SU-DHL-6 (cell line): ENCODE measurements around the gene SERPINA12.
A peak's percentile ranks its signal among the peaks of the same experiment; 100 is the strongest.

Experiments
- H2AFZ ChIP-seq: fragments of 200-600 bp; sonication (generic); 2 replicates; pipeline ENCODE4 v1.6.1; 2014; ENCODE audit warnings: low read depth, mild to moderate bottlenecking, moderate library complexity, mixed read lengths, antibody characterized with exemption, low read length; ENCODE audit not compliant: severe bottlenecking
- H3F3A ChIP-seq: fragments of 200-600 bp; shearing (Covaris generic); 2 replicates; pipeline ENCODE4 v1.6.0; 2016; ENCODE audit warnings: antibody characterized with exemption, mild to moderate bottlenecking; ENCODE audit not compliant: insufficient read depth
- H3K27ac ChIP-seq: fragments of 200-600 bp; sonication (generic); 2 replicates; pipeline ENCODE4 v1.5.1; 2016; ENCODE audit warnings: low read depth, mild to moderate bottlenecking, low read length, moderate library complexity, mixed read lengths
- H3K27me3 ChIP-seq: fragments of 200-600 bp; sonication (generic), shearing (Covaris generic); 2 replicates; pipeline ENCODE4 v1.6.0; 2014; ENCODE audit warnings: mild to moderate bottlenecking, low read length
- H3K36me3 ChIP-seq: fragments of 200-600 bp; sonication (generic); 2 replicates; pipeline ENCODE4 v1.6.1; 2014; ENCODE audit warnings: mild to moderate bottlenecking, low read length, mixed read lengths
- H3K4me2 ChIP-seq: fragments of 300-600, 200-600 bp; shearing (Covaris generic), sonication (generic); 2 replicates; pipeline ENCODE4 v1.6.0; 2014; ENCODE audit warnings: low read length, low read depth, mild to moderate bottlenecking; ENCODE audit not compliant: poor library complexity, severe bottlenecking
- H3K4me3 ChIP-seq: fragments of 200-600 bp; sonication (generic); 2 replicates; pipeline ENCODE4 v1.5.1; 2014; ENCODE audit warnings: antibody characterized with exemption, low read length, mild to moderate bottlenecking, mixed read lengths; ENCODE audit not compliant: insufficient read depth, poor library complexity, severe bottlenecking
- H3K79me2 ChIP-seq: fragments of 200-600 bp; sonication (generic); 2 replicates; pipeline ENCODE4 v1.6.1; 2014; ENCODE audit warnings: mild to moderate bottlenecking, low read length, moderate library complexity; ENCODE audit not compliant: insufficient read depth
- H3K9ac ChIP-seq: fragments of 200-600 bp; sonication (generic); 2 replicates; pipeline ENCODE4 v1.7.0; 2014; ENCODE audit warnings: mild to moderate bottlenecking, low read length
- H3K9me2 ChIP-seq: fragments of 200-600 bp; sonication (generic); replicated peaks from 2 replicates; pipeline ENCODE4 v1.6.1; 2014; ENCODE audit warnings: low read length; ENCODE audit not compliant: insufficient read depth
- H3K9me3 ChIP-seq: fragments of 200-600 bp; sonication (generic); 2 replicates; pipeline ENCODE4 v1.6.1; 2014; ENCODE audit warnings: low read length, mixed read lengths; ENCODE audit not compliant: insufficient read depth
- H4K20me1 ChIP-seq: fragments of 200-600 bp; sonication (generic); 2 replicates; pipeline ENCODE4 v1.6.1; 2014; ENCODE audit warnings: low read depth, mild to moderate bottlenecking, antibody characterized with exemption, low read length, moderate library complexity, mixed read lengths
- EZH2phosphoT487 ChIP-seq: fragments of 200-600 bp; sonication (generic), shearing (Covaris generic); conservative IDR thresholded peaks from 2 replicates; pipeline ENCODE4 v1.6.1; 2018; ENCODE audit warnings: mild to moderate bottlenecking, antibody characterized with exemption, low read length, moderate library complexity, mixed read lengths
- TF ChIP-seq, protein P1 (sequence below): fragments of 200-600 bp; sonication (generic); IDR thresholded peaks from one replicate; pipeline ENCODE4 v1.5.1; 2017; ENCODE audit warnings: antibody characterized with exemption, mild to moderate bottlenecking, low read length, moderate library complexity; ENCODE audit not compliant: insufficient read depth, poor library complexity, severe bottlenecking

Gene SERPINA12

DNA sequence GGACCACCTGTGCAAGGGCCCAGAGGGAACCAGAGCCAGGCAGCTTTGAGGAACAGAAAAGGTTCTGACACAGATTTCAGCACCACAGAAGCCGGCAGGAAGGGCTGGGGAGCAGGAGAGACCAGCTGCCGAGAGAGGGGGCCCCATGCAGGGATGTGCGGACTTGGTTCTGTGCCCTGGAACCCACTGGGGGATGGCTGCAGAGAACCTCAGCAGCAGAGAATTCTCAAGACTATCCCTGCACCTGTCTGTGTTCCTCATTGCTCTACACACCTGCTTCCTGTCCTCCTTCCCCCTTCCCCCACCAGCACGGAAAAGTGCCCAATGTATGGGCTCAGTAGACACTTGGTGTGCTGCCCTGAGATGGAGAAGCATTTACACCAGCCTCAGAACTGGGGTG is 36.4 kb downstream of the SERPINA12 start:
- H3K9ac ChIP-seq: peak overlapping the region; percentile 80
- peaks cover 48% of the 10 kb centered on the region for H3K79me2 ChIP-seq
- peak overlapping the region; percentile 59 for H3K4me2 ChIP-seq

DNA sequence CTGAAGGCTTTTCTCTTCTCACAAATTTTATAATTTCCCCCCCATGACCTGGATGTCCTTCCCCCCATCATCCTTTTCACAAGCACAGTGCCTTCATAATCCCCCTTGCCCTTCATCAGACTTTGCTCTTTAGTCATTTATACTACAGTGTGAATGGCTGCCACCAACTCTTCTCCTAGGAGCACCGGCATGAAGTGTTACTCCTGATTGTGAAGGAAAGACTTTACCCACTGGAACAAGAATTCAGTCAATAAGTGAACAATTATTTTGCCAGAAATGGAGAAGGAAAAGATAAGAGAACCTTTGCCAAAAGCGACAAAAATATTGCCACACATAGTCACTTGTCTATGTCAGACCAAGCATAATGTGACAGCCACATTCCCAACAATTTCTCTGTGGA is 38.2 kb downstream of the SERPINA12 start:
- no peaks in the 10 kb centered on the region for H3K9me3 ChIP-seq
- H3F3A ChIP-seq: peaks cover 25% of the 10 kb centered on the region; the same call in 1 of the 2 replicates
- no peak overlapping the region for H3K4me3 ChIP-seq
- peak overlapping the region; percentile 59 for H3K4me2 ChIP-seq
- peaks cover 50% of the 10 kb centered on the region for H3K79me2 ChIP-seq
- no peak overlapping the region for H3K9ac ChIP-seq
- H4K20me1 ChIP-seq: no peaks in the 10 kb centered on the region
- 0 out of 2 replicates have a peak, but pooled peaks cover 16% of the 10 kb centered on the region for H3K36me3 ChIP-seq
- no peaks in the 10 kb centered on the region for H3K27me3 ChIP-seq
- H3K27ac ChIP-seq: peak overlapping the region; percentile 99; the same call in 1 of the 2 replicates
- H3K9me2 ChIP-seq: no peaks in the 10 kb centered on the region
- no peak overlapping the region for H2AFZ ChIP-seq
- TF ChIP-seq, protein P1, sequence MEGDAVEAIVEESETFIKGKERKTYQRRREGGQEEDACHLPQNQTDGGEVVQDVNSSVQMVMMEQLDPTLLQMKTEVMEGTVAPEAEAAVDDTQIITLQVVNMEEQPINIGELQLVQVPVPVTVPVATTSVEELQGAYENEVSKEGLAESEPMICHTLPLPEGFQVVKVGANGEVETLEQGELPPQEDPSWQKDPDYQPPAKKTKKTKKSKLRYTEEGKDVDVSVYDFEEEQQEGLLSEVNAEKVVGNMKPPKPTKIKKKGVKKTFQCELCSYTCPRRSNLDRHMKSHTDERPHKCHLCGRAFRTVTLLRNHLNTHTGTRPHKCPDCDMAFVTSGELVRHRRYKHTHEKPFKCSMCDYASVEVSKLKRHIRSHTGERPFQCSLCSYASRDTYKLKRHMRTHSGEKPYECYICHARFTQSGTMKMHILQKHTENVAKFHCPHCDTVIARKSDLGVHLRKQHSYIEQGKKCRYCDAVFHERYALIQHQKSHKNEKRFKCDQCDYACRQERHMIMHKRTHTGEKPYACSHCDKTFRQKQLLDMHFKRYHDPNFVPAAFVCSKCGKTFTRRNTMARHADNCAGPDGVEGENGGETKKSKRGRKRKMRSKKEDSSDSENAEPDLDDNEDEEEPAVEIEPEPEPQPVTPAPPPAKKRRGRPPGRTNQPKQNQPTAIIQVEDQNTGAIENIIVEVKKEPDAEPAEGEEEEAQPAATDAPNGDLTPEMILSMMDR: no peak
- TF ChIP-seq EZH2phosphoT487: no peak

More for the DNA sequence above, 36.4 kb downstream of the SERPINA12 start:
- Histone ChIP-seq H3K27ac (peak overlapping the region; percentile 99), H3K36me3 (0 out of 2 replicates have a peak, but pooled peaks cover 9% of the 10 kb centered on the region), H3K9me2 (no peaks in the 10 kb centered on the region), H3K4me3 (peak overlapping the region; percentile 58), H4K20me1 (no peaks in the 10 kb centered on the region), H3F3A (peaks cover 32% of the 10 kb centered on the region), H3K9me3 (no peaks in the 10 kb centered on the region), H2AFZ (no peak overlapping the region), H3K27me3 (no peaks in the 10 kb centered on the region)
- no peak for TF ChIP-seq EZH2phosphoT487
- TF ChIP-seq, protein P1: no peak

DNA sequence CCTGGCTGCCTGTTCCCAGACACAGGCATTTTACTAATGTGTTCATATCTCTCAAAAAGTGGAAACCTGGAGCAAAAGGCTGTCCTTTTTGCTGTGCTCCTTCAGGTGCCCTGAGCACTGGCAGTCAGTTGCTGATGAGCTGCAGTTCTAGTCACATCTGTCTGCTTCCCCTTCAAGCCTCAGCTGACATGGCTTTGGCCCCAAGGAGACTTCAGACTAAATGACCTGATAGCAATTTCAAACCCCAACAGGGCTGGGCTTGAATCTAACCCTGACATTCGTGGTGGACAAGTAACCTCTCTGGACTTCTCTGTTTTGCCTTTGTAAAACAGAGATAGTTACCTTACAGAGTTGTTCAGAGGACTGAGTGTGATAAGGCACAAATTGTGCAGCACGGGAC is 39.0 kb downstream of the SERPINA12 start:
- H3K4me2 ChIP-seq: peak overlapping the region; percentile 59
- H3K9me3 ChIP-seq: no peaks in the 10 kb centered on the region
- no peaks in the 10 kb centered on the region for H3K9me2 ChIP-seq
- peaks cover 21% of the 10 kb centered on the region; the same call in 1 of the 2 replicates for H3F3A ChIP-seq
- TF ChIP-seq EZH2phosphoT487: no peak
- TF ChIP-seq, protein P1: no peak
- H3K9ac ChIP-seq: 0 out of 2 replicates have a peak overlapping the region, but pooled peaks have one; percentile 3
- 0 out of 2 replicates have a peak, but pooled peaks cover 16% of the 10 kb centered on the region for H3K36me3 ChIP-seq
- H3K27ac ChIP-seq: peak overlapping the region; percentile 99
- H3K27me3 ChIP-seq: no peaks in the 10 kb centered on the region
- peaks cover 44% of the 10 kb centered on the region for H3K79me2 ChIP-seq
- no peak overlapping the region for H3K4me3 ChIP-seq
- H4K20me1 ChIP-seq: no peaks in the 10 kb centered on the region
- no peak overlapping the region for H2AFZ ChIP-seq
